ENCODE results near the gene SKI.

- TF ChIP-seq CTCF (IDR thresholded peaks at IDR 0.05) (no peak), POLR2A (IDR thresholded peaks at IDR 0.05) (no peak)
Observed at GRCh38 chr1:2247760-2248126, 19.6 kb downstream of the SKI start.
